Articular chondrocyte of knee joint (primary cell): ENCODE results near the gene SLC4A1AP. TPM values are rescaled to one million over a fixed set of nuclear protein-coding genes. Genes with fewer than 3 reads are reported as not detected.

ENCODE experiments used
- small RNA-seq: library from RNA; depleted of rRNA; stranded (forward); fragments of <200 nt; gene quantifications from one replicate; pipeline ENCODE3, GENCODE V24; 2012
- total RNA-seq: library from RNA; depleted of rRNA; stranded (reverse); fragments of >200 nt; gene quantifications from 2 replicates; pipeline ENCODE4 v1.2.3, GENCODE V29; 2012

SLC4A1AP gene, protein sequence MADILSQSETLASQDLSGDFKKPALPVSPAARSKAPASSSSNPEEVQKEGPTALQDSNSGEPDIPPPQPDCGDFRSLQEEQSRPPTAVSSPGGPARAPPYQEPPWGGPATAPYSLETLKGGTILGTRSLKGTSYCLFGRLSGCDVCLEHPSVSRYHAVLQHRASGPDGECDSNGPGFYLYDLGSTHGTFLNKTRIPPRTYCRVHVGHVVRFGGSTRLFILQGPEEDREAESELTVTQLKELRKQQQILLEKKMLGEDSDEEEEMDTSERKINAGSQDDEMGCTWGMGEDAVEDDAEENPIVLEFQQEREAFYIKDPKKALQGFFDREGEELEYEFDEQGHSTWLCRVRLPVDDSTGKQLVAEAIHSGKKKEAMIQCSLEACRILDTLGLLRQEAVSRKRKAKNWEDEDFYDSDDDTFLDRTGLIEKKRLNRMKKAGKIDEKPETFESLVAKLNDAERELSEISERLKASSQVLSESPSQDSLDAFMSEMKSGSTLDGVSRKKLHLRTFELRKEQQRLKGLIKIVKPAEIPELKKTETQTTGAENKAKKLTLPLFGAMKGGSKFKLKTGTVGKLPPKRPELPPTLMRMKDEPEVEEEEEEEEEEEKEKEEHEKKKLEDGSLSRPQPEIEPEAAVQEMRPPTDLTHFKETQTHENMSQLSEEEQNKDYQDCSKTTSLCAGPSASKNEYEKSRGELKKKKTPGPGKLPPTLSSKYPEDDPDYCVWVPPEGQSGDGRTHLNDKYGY
- total RNA-seq, result 29.8 and 31.8 TPM in 2 replicates

DNA sequence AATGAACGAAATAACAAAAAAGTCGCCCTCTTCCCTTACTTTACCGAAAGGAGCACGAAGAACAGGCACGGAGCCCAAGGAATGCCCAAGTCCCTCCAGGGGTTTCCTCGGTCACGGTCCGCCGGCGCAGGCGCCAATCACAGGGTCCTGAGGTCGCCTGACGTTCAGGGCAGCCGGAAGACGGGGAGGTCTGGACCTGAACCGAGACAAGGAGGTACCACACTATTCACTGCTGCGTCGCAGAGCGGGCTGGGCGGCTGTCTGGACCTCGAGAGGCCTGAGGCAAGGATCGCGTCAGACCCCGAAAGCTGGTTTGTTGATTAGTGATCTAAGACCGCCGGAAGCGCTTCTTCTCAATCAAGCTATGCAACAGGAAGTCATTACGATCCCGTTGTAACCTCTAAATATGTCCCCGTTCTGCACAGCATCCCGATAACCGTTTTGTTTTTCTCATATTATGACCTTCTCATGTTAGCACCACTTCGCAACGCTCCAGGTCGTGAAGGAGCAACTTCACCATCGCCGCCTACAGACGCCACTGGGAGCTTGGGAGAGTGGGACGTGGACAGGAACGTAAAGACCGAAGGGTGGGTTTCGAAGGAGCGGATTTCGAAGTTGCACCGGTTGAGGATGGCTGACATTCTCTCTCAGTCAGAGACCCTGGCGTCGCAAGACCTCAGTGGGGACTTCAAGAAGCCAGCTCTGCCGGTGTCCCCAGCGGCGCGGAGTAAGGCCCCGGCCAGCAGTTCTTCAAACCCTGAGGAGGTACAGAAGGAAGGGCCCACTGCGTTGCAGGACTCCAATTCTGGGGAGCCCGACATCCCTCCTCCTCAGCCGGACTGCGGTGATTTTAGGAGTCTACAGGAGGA, at the start of gene SLC4A1AP, which contains the start of gene SUPT7L:
TSS of gene SLC4A1AP (plus strand) at position 605 of the 869 bp plus-strand sequence. CDS start at position 631, 26 bp downstream.
TSS of gene SUPT7L (minus strand) at position 330 of the 869 bp plus-strand sequence. CDS start 1,422 bp downstream, outside the sequence.

DNA sequence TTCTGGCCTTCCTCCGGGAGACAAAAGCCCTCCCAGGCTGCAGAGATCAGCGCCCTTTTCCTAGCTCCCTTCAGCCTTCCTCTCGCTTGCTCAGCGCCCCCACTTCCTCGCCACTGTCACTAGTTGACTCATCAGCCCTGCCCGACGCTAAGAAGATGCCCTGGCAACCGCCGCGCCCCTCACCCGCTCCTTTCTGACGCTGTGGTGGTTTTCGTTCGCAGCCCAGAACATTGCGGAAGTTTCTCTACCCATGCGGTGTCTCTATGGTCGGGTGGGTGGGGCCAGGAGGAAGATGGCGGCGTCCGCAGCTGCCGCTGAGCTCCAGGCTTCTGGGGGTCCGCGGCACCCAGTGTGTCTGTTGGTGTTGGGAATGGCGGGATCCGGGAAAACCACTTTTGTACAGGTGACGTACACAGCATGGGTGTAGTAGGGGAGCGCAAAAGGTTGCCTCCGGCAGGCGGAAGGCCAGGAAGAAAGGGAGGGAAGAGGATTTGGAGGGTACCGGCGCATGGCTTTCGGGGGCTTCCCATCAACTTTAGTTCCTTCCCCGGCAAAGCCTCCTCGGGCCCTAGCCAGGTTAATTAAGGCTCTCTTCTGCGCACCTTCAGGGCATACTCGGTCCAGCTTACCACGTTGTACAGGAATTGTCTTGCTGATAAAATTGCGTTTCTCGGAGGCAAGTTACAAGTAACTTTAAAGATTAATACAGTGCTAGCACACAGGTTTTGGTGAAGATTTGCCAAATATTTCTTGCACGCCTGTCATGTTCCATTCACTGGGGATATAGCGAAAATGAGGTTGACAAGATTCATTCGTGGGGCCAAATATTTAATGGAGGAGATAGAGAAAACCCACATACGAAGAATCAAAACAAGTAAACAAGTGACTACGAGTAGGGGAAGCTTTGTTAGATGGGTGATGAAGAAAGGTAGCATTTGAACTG, 34.7 kb upstream of the SLC4A1AP start, which contains the start of the genes CCDC121 and GPN1:
TSS of gene CCDC121 (minus strand) at position 246 of the 943 bp plus-strand sequence. CDS start 1,213 bp downstream, outside the sequence.
TSS of gene GPN1 (plus strand) at position 284 of the 943 bp plus-strand sequence. CDS start at position 293, 9 bp downstream.

Small RNA genes within 50 kb of the gene (small RNA-seq; reads per million reads assigned to genes)
- gene RF00340, result not detected

Other genes with a start within 250 kb of the SLC4A1AP start
- gene NRBP1, start 235.3 kb upstream of the SLC4A1AP start, total RNA-seq, result 135 and 145 TPM in 2 replicates
- not detected in 2 replicates for gene KRTCAP3, start 221.5 kb upstream of the SLC4A1AP start, total RNA-seq
- 29.3 and 30.7 TPM in 2 replicates for gene IFT172, start 174.1 kb upstream of the SLC4A1AP start, total RNA-seq
- gene FNDC4, start 168.7 kb upstream of the SLC4A1AP start, total RNA-seq, result 24.2 and 25.1 TPM in 2 replicates
- 0.43 and 0.78 TPM in 2 replicates for gene GCKR, start 167.1 kb upstream of the SLC4A1AP start, total RNA-seq
- 25.6 and 25.9 TPM in 2 replicates for gene ZNF512, start 80.8 kb upstream of the SLC4A1AP start, total RNA-seq
- gene CCDC121, start 34.9 kb upstream of the SLC4A1AP start, total RNA-seq, result 1.8 and 2.3 TPM in 2 replicates
- gene GPN1, start 34.8 kb upstream of the SLC4A1AP start, total RNA-seq, result 35.8 and 37.5 TPM in 2 replicates
- gene SUPT7L, start 275 bp upstream of the SLC4A1AP start, total RNA-seq, result 35.9 and 41.4 TPM in 2 replicates
- 88.6 and 104 TPM in 2 replicates for gene MRPL33, start 107.8 kb downstream of the SLC4A1AP start, total RNA-seq
- 5.4 and 6.3 TPM in 2 replicates for gene RBKS, start 226.5 kb downstream of the SLC4A1AP start, total RNA-seq
- gene BABAM2, start 226.8 kb downstream of the SLC4A1AP start, total RNA-seq, result 53.2 and 63.2 TPM in 2 replicates